Measurements from ENCODE around the gene TTC39A. TPM values are rescaled to one million over a fixed set of nuclear protein-coding genes. Genes with fewer than 3 reads are reported as not detected.
A peak's percentile ranks its signal among the peaks of the same experiment; 100 is the strongest.

The TTC39A gene
- total and polyA plus RNA-seq, 2 of the 13 experiments (the other 11 are each of a cell fraction or from before 2014, with no cell fraction given) = 0.33 to 1.5 TPM

- intact Hi-C loops (cut with micrococcal nuclease; ENCODE audit: unreplicated experiment) (no loop called here), in situ Hi-C loops (cut with HindIII; ENCODE audit: extremely low pct_ligation_motif_present, low pct_unique_long_range_greater_than_20kb) (no loop called here)
- WGBS (ENCODE audit: low lambda C conversion rate) = 64% methylated on average over 8 of the region's 8 CpGs
These were observed 40.5 kb downstream of the TTC39A start for GRCh38 chr1:51289676-51290488.

GRCh38 chr1:51288578-51288977, 41.8 kb downstream of the TTC39A start:
- Histone ChIP-seq H3K27me3 (ENCODE audit: control insufficient read depth in 1 of 2, insufficient read depth in 2 of 2, low read length in 2 of 2) (no peaks in the 10 kb centered on the region), H3K4me2 (ENCODE audit: low read depth, low read length) (no peak overlapping the region), H2AFZ (ENCODE audit: low read length) (no peak overlapping the region), H3K9ac (ENCODE audit: insufficient read depth, low read depth, low read length) (no peak overlapping the region), H3K4me1 (ENCODE audit: insufficient read depth, low read length) (peaks cover 33% of the 10 kb centered on the region), H3K36me3 (replicated peaks in 1 of 2; ENCODE audit: control insufficient read depth in 1 of 2, insufficient read depth in 2 of 2, low read length in 2 of 2) (no peaks in the 10 kb centered on the region), H3K4me3 (replicated peaks in 1 of 3; ENCODE audit: insufficient read depth in 1 of 3, low read depth in 2 of 3, low read length in 3 of 3) (no peak overlapping the region), H3K27ac (ENCODE audit: extremely low read length, insufficient read depth, low read length) (no peak overlapping the region), H4K20me1 (ENCODE audit: insufficient read depth, low read length) (no peaks in the 10 kb centered on the region), H3K79me2 (ENCODE audit: insufficient read depth, low read length) (no peaks in the 10 kb centered on the region), H3K9me3 (ENCODE audit: low read length) (no peaks in the 10 kb centered on the region)
- peak; percentile 62 for ATAC-seq
- no peak for TF ChIP-seq RARG (CRISPR knock-in tag; IDR thresholded peaks at IDR 0.05; ENCODE audit: low read depth)
- TF ChIP-seq PCBP2 (optimal IDR thresholded peaks at IDR 0.05; ENCODE audit: low read depth, low read length, poor library complexity, severe bottlenecking) = no peak
- TF ChIP-seq ZNF569 (CRISPR knock-in tag; IDR thresholded peaks at IDR 0.05; ENCODE audit: borderline replicate concordance) = no peak
- no peak for TF ChIP-seq ZNF503 (CRISPR knock-in tag; IDR thresholded peaks at IDR 0.05)
- no peak for TF ChIP-seq ZNF609 (CRISPR knock-in tag; IDR thresholded peaks at IDR 0.05; ENCODE audit: borderline replicate concordance)
- no peak for TF ChIP-seq ZFX (CRISPR knock-in tag; IDR thresholded peaks at IDR 0.05; ENCODE audit: low read depth)
- no peak for TF ChIP-seq ISX (CRISPR knock-in tag; conservative IDR thresholded peaks at IDR 0.05)
- DNase-seq (ENCODE audit: low spot score) = no peak
- in situ Hi-C loops (cut with HindIII; ENCODE audit: extremely low pct_ligation_motif_present, low pct_unique_long_range_greater_than_20kb) = no loop called here
- BruUV-seq (replicated peaks) = no TSS peak
- ChIA-PET CTCF (ENCODE audit: low intra/inter-chr PET ratio, low total read pairs) (no interaction called here), POLR2A (no interaction called here)
- intact Hi-C loops (cut with micrococcal nuclease; ENCODE audit: unreplicated experiment) = no loop called here
- FAIRE-seq = no peak
- WGBS (ENCODE audit: low lambda C conversion rate) = 47% methylated on average over 3 of the region's 5 CpGs

More at GRCh38 chr1:51289676-51290488, 40.5 kb downstream of the TTC39A start:
- DNase-seq (ENCODE audit: low spot score) (no peak), ATAC-seq (no peak), FAIRE-seq (no peak)
- Histone ChIP-seq H3K36me3 (replicated peaks in 1 of 2; ENCODE audit: control insufficient read depth in 1 of 2, insufficient read depth in 2 of 2, low read length in 2 of 2) (no peaks in the 10 kb centered on the region), H2AFZ (ENCODE audit: low read length) (no peak overlapping the region), H3K9ac (ENCODE audit: insufficient read depth, low read depth, low read length) (no peak overlapping the region), H3K4me3 (replicated peaks in 1 of 3; ENCODE audit: insufficient read depth in 1 of 3, low read depth in 2 of 3, low read length in 3 of 3) (no peak overlapping the region), H3K4me1 (ENCODE audit: insufficient read depth, low read length) (peaks cover 20% of the 10 kb centered on the region), H3K27ac (ENCODE audit: extremely low read length, insufficient read depth, low read length) (no peak overlapping the region), H3K79me2 (ENCODE audit: insufficient read depth, low read length) (no peaks in the 10 kb centered on the region), H4K20me1 (ENCODE audit: insufficient read depth, low read length) (no peaks in the 10 kb centered on the region), H3K9me3 (ENCODE audit: low read length) (no peaks in the 10 kb centered on the region), H3K27me3 (ENCODE audit: control insufficient read depth in 1 of 2, insufficient read depth in 2 of 2, low read length in 2 of 2) (no peaks in the 10 kb centered on the region), H3K4me2 (ENCODE audit: low read depth, low read length) (no peak overlapping the region)
- ChIA-PET CTCF (ENCODE audit: low intra/inter-chr PET ratio, low total read pairs) (no interaction called here), POLR2A (no interaction called here)
- no TSS peak for BruUV-seq (replicated peaks)
- TF ChIP-seq ZNF256 (CRISPR knock-in tag; conservative IDR thresholded peaks at IDR 0.05) (no peak), DPF2 (CRISPR knock-in tag; IDR thresholded peaks at IDR 0.05; ENCODE audit: borderline replicate concordance, low read depth) (no peak), ZNF564 (CRISPR knock-in tag; IDR thresholded peaks at IDR 0.05) (no peak), DMAP1 (CRISPR knock-in tag; IDR thresholded peaks at IDR 0.05) (no peak), ZNF34 (CRISPR knock-in tag; IDR thresholded peaks at IDR 0.05; ENCODE audit: borderline replicate concordance) (no peak), TBX3 (IDR thresholded peaks at IDR 0.05; ENCODE audit: borderline replicate concordance) (no peak)
